Glutamatergic neuron (in vitro differentiated cells): Measurements from ENCODE around the gene PIGC. TPM values are rescaled to one million over a fixed set of nuclear protein-coding genes. Genes with fewer than 3 reads are reported as not detected.

ENCODE experiments used
- DNase-seq: peaks from one replicate; pipeline ENCODE4 v3.0.0; 2022
- H3K27ac Mint-ChIP-seq: one replicate; pipeline ENCODE4 v1.8.0; 2020; ENCODE audit warnings: mild to moderate bottlenecking, mixed read lengths, inconsistent platforms; ENCODE audit not compliant: unreplicated experiment
- H3K27me3 Mint-ChIP-seq: one replicate; pipeline ENCODE4 v1.8.0; 2020; ENCODE audit warnings: mild to moderate bottlenecking, moderate library complexity, mixed read lengths, inconsistent platforms; ENCODE audit not compliant: unreplicated experiment
- H3K36me3 Mint-ChIP-seq: one replicate; pipeline ENCODE4 v1.8.0; 2020; ENCODE audit warnings: mild to moderate bottlenecking, mixed read lengths, inconsistent platforms; ENCODE audit not compliant: unreplicated experiment
- H3K4me1 Mint-ChIP-seq: one replicate; pipeline ENCODE4 v1.8.0; 2020; ENCODE audit warnings: mild to moderate bottlenecking, low read depth, mixed read lengths, inconsistent platforms; ENCODE audit not compliant: unreplicated experiment
- H3K4me3 Mint-ChIP-seq: one replicate; pipeline ENCODE4 v1.8.0; 2020; ENCODE audit warnings: mild to moderate bottlenecking, mixed read lengths, inconsistent platforms; ENCODE audit not compliant: unreplicated experiment
- H3K9me3 Mint-ChIP-seq: one replicate; pipeline ENCODE4 v1.8.0; 2020; ENCODE audit warnings: mild to moderate bottlenecking, moderate library complexity, mixed read lengths, inconsistent platforms; ENCODE audit not compliant: unreplicated experiment
- total RNA-seq: library from RNA; stranded (reverse); fragmentation: NEBNext Ultra II Directional; extraction: Animal tissue kit (Norgen Biotek cat#: 25700); gene quantifications from one replicate; pipeline ENCODE4 v1.2.1, GENCODE V29; 2021; ENCODE audit not compliant: unreplicated experiment
- TF ChIP-seq, protein P1 (sequence below): fragments of 200-600 bp; sonication (generic); IDR thresholded peaks from one replicate; pipeline ENCODE4 v1.5.0; 2021; ENCODE audit not compliant: partially characterized antibody, unreplicated experiment

The PIGC gene
- total RNA-seq, 1 donor from 2014 or later = 27.7 TPM

DNA sequence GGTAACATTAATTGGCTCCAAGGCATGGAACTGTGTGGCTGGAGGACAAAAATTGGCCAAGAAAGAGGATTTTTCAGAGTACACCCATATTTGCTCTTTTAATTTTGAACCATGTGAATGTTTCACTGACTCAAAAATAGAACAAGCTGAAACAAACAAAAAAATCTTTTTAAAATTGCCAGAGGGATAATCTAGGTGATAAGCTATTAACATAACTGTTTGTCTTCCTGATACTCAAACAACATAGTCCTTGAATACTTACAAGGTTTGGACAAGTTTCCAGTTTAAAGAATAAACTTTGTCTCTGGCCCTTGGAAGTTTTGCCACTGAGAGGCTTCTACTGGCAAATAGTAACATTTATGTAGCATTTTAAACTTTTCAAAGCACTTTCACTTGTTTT lies 30.0 kb upstream of the PIGC start:
- TF ChIP-seq, protein P1, sequence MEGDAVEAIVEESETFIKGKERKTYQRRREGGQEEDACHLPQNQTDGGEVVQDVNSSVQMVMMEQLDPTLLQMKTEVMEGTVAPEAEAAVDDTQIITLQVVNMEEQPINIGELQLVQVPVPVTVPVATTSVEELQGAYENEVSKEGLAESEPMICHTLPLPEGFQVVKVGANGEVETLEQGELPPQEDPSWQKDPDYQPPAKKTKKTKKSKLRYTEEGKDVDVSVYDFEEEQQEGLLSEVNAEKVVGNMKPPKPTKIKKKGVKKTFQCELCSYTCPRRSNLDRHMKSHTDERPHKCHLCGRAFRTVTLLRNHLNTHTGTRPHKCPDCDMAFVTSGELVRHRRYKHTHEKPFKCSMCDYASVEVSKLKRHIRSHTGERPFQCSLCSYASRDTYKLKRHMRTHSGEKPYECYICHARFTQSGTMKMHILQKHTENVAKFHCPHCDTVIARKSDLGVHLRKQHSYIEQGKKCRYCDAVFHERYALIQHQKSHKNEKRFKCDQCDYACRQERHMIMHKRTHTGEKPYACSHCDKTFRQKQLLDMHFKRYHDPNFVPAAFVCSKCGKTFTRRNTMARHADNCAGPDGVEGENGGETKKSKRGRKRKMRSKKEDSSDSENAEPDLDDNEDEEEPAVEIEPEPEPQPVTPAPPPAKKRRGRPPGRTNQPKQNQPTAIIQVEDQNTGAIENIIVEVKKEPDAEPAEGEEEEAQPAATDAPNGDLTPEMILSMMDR = no peak
- no peak overlapping the region for H3K4me3 Mint-ChIP-seq

GRCh38 chr1:172473302-172473701 lies 29.4 kb upstream of the PIGC start:
- TF ChIP-seq, protein P1 = no peak
- H3K36me3 Mint-ChIP-seq = no peaks in the 10 kb centered on the region
- DNase-seq = no peak
- no peaks in the 10 kb centered on the region for H3K27me3 Mint-ChIP-seq
- H3K4me3 Mint-ChIP-seq = no peak overlapping the region
- H3K4me1 Mint-ChIP-seq = peaks cover 3% of the 10 kb centered on the region
- H3K9me3 Mint-ChIP-seq = no peaks in the 10 kb centered on the region
- H3K27ac Mint-ChIP-seq = no peak overlapping the region

More for the DNA sequence above, 30.0 kb upstream of the PIGC start:
- Mint-ChIP-seq H3K36me3 (no peaks in the 10 kb centered on the region), H3K9me3 (no peaks in the 10 kb centered on the region), H3K27me3 (no peaks in the 10 kb centered on the region), H3K27ac (no peak overlapping the region), H3K4me1 (peaks cover 3% of the 10 kb centered on the region)
- no peak for DNase-seq

GRCh38 chr1:172472495-172472894 lies 28.6 kb upstream of the PIGC start:
- DNase-seq = no peak
- no peaks in the 10 kb centered on the region for H3K36me3 Mint-ChIP-seq
- H3K9me3 Mint-ChIP-seq = no peaks in the 10 kb centered on the region
- H3K27ac Mint-ChIP-seq = no peak overlapping the region
- no peaks in the 10 kb centered on the region for H3K27me3 Mint-ChIP-seq
- no peaks in the 10 kb centered on the region for H3K4me1 Mint-ChIP-seq
- H3K4me3 Mint-ChIP-seq = no peak overlapping the region
- TF ChIP-seq, protein P1 = no peak

DNA sequence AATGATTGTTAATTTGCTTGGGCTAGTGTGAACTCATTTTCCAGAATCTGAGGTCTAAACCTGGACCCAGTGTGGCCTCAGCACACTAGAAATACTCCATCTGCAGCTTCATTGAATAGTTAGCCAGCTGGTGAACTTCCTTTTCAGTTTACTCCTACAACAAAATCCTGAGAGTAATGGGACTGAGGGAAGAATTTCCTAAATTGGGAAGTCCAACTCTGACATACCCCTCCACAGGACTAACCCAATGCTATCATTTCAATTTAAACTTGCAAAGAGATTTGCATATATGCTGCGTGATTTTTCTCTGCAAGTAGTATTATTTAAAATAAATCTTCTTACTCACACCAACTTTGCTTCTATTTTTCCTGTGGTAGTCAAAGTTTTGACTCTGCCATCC lies 27.8 kb upstream of the PIGC start:
- H3K9me3 Mint-ChIP-seq = no peaks in the 10 kb centered on the region
- H3K36me3 Mint-ChIP-seq = no peaks in the 10 kb centered on the region
- TF ChIP-seq, protein P1 = no peak
- DNase-seq = no peak
- H3K27me3 Mint-ChIP-seq = no peaks in the 10 kb centered on the region
- no peak overlapping the region for H3K27ac Mint-ChIP-seq
- H3K4me3 Mint-ChIP-seq = no peak overlapping the region
- no peaks in the 10 kb centered on the region for H3K4me1 Mint-ChIP-seq

DNA sequence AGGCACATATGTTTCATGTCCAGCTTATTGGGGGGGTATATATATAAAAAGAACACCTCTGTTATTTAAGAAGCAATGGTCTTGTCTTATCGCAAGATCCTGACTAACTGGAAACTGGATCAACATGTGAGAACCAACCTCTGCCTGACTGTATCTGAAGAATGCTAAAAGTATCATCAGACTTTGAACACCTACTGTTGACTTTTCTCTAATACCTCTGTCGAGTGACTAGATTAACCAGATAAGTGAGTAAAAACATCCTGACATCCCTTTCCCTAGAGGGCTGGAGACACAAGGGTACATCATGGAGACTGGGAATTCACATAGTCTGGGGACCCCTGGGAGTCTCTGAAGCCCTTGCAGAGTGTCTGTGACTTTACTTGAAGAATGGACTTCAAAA lies 26.3 kb upstream of the PIGC start:
- Mint-ChIP-seq H3K27ac (no peak overlapping the region), H3K9me3 (no peaks in the 10 kb centered on the region), H3K4me1 (no peaks in the 10 kb centered on the region), H3K4me3 (no peak overlapping the region), H3K36me3 (no peaks in the 10 kb centered on the region), H3K27me3 (no peaks in the 10 kb centered on the region)
- TF ChIP-seq, protein P1 = no peak
- no peak for DNase-seq
